Activated CD4-positive, alpha-beta T cell treated with anti-CD3 and anti-CD28 coated beads for 36 hours (primary cell): Measurements from ENCODE around the gene VSIG10. TPM values are rescaled to one million over a fixed set of nuclear protein-coding genes. Genes with fewer than 3 reads are reported as not detected.

Experiments used
- ATAC-seq: fragments of 200-7000 bp; cut with Tn5 transposase; one replicate; pipeline ENCODE4 v1.10.0; 2021; ENCODE audit warnings: mild to moderate bottlenecking, moderate library complexity
- CTCF ChIA-PET: fragments of 350-600 bp; sonication (Branson Sonifier 250); formaldehyde crosslinking; loops from one replicate; lab custom pipeline; 2021; ENCODE audit warnings: antibody characterized with exemption; lab: Charles Lee
- POLR2A ChIA-PET: fragments of 350-600 bp; sonication (Branson Sonifier 250); formaldehyde crosslinking; loops from one replicate; lab custom pipeline; 2021; ENCODE audit warnings: antibody characterized with exemption, inconsistent platforms; lab: Charles Lee
- DNase-seq: peaks from one replicate; pipeline ENCODE4 v3.0.0-alpha.2; 2020
- H3K27ac Mint-ChIP-seq: one replicate; pipeline ENCODE4 v1.8.0; 2021; ENCODE audit warnings: mixed read lengths
- H3K27me3 Mint-ChIP-seq: one replicate; pipeline ENCODE4 v1.8.0; 2021; ENCODE audit warnings: mixed read lengths
- H3K36me3 Mint-ChIP-seq: one replicate; pipeline ENCODE4 v1.8.0; 2021; ENCODE audit warnings: low read depth, mixed read lengths
- H3K4me1 Mint-ChIP-seq: one replicate; pipeline ENCODE4 v1.8.0; 2021; ENCODE audit warnings: mixed read lengths
- H3K4me3 Mint-ChIP-seq: one replicate; pipeline ENCODE4 v1.8.0; 2021; ENCODE audit warnings: mild to moderate bottlenecking, moderate library complexity, mixed read lengths
- H3K9me3 Mint-ChIP-seq: one replicate; pipeline ENCODE4 v1.8.0; 2021; ENCODE audit warnings: low read depth, mixed read lengths
- intact Hi-C, 2 experiments: fragments of 100-400 bp; cut with DNase I in 1 of 2; cut with micrococcal nuclease in 1 of 2; formaldehyde crosslinking; loops; one replicate each; pipeline versions ENCODE4 v1.14.2 to v1.15.1; 2022 to 2024; cut with DNase I, micrococcal nuclease
- total RNA-seq, 2 experiments: library from RNA; stranded (reverse); gene quantifications; one replicate each; pipeline ENCODE4 v1.2.3, GENCODE V29; 2021

The VSIG10 gene
- total RNA-seq, 2 experiments from 2014 or later = 6.5 to 8.2 TPM

DNA sequence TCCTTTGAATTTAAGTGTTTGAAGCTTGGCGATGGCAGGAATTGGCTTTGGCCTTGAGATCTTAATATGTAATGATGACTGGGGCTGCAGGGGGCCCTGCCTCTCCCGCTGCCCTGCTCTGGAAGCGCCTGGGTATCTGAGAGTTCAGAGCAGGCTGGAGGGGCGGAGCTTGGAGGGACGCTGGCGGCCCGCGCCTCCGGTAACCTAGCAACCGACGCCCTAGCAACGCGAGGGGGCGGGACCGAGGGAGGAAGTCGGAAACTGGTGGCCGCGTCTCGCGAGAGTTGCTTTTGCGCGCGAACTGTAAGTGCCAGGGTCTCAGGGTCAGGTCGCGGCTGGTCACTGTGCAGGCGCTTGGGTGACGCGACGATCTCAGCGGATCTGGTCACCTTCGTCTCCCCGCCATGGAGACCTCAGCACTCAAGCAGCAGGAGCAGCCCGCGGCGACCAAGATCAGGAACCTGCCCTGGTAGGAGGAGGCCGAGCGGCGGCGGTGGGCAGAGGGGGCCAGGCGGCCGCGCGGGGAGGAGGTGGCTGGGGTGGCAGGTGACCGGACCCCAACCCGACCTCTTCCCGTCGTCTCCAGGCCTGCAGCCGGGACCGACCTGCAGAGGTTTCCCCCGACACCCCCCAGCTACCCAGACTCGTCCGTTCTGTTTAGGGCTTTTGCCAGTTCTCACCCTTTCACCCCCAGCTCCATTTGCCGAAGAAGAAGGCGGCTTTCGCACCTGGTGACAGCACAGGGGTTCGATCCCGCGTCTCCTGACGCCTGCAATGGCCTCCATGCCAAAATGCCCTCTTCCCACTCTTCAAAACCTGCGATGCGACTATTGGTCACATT, 87.2 kb downstream of the VSIG10 start, which contains the start of gene RFC5:
Gene RFC5 (plus strand): TSS at position 280 of the 841 bp plus-strand sequence. CDS start 125 bp downstream, at position 405.
- intact Hi-C loops = loop anchor here (1.0 to 5.0 kb wide), 13 partner anchors 19 to 1650 kb away; partner anchors contain the start of genes WSB2 (in 2 of the 2), FBXO21 (in 1 of the 2), KSR2 (in 1 of the 2) and PEBP1 (in 1 of the 2)
- H3K4me3 Mint-ChIP-seq = peak within 1 kb of the TSS; percentile 97
- no peaks in the 10 kb centered on the region for H3K27me3 Mint-ChIP-seq
- ChIA-PET POLR2A (interaction anchor here (0.5 to 2.2 kb wide), 9 partner anchors 10 to 361 kb away, joined by 3 to 10 read pairs (median 4); no protein-coding TSS in a partner anchor), CTCF (interaction anchor here (0.6 to 2.1 kb wide), 13 partner anchors 18 to 820 kb away, joined by 3 to 9 read pairs (median 4); partner anchors contain the start of genes PEBP1, SUDS3 and WSB2)
- H3K9me3 Mint-ChIP-seq = no peaks in the 10 kb centered on the region
- peaks cover 33% of the 10 kb centered on the region for H3K36me3 Mint-ChIP-seq
- peak within 1 kb of the TSS; percentile 90 for H3K27ac Mint-ChIP-seq
- peak; percentile 99 for DNase-seq
- H3K4me1 Mint-ChIP-seq = peaks cover 15% of the 10 kb centered on the region
- peak; percentile 98 for ATAC-seq

GRCh38 chr12:118015944-118016343, 87.9 kb downstream of the VSIG10 start:
- H3K27ac Mint-ChIP-seq = no peak overlapping the region
- intact Hi-C loops = loop anchor here (1.0 to 5.0 kb wide), 13 partner anchors 19 to 1651 kb away; partner anchors contain the start of genes WSB2 (in 2 of the 2), FBXO21 (in 1 of the 2), KSR2 (in 1 of the 2) and PEBP1 (in 1 of the 2)
- DNase-seq (no peak), ATAC-seq (no peak)
- POLR2A ChIA-PET = interaction anchor here (0.7 to 2.2 kb wide), 4 partner anchors 11 to 18 kb away, joined by 3 to 10 read pairs (median 4); no protein-coding TSS in a partner anchor
- H3K36me3 Mint-ChIP-seq = peaks cover 28% of the 10 kb centered on the region
- CTCF ChIA-PET = interaction anchor here (0.6 to 2.1 kb wide), 9 partner anchors 19 to 819 kb away, joined by 3 to 9 read pairs (median 4); partner anchors contain the start of genes PEBP1, SUDS3 and WSB2
- peak overlapping the region; percentile 97 for H3K4me3 Mint-ChIP-seq
- H3K27me3 Mint-ChIP-seq = no peaks in the 10 kb centered on the region
- H3K4me1 Mint-ChIP-seq = peaks cover 15% of the 10 kb centered on the region
- H3K9me3 Mint-ChIP-seq = no peaks in the 10 kb centered on the region

- Mint-ChIP-seq H3K27me3 (no peaks in the 10 kb centered on the region), H3K4me1 (peaks cover 15% of the 10 kb centered on the region), H3K36me3 (peaks cover 23% of the 10 kb centered on the region), H3K4me3 (no peak overlapping the region), H3K27ac (no peak overlapping the region), H3K9me3 (no peaks in the 10 kb centered on the region)
- ChIA-PET CTCF (no interaction called here), POLR2A (no interaction called here)
- DNase-seq (no peak), ATAC-seq (no peak)
- intact Hi-C loops = loop anchor here in 1 of 2 experiments (5.0 kb wide), 1 partner anchor 1278 kb away; the partner anchor contains the start of genes RNFT2 and SPRING1
Observed at GRCh38 chr12:118015306-118015705, 88.5 kb downstream of the VSIG10 start.

Other genes with a start within 250 kb of the VSIG10 start
- gene KSR2, start 135.0 kb downstream of the VSIG10 start, total RNA-seq = under 1 TPM; 0.14 to 0.16 TPM
- 10 to 100 TPM; 63.0 to 78.9 TPM for gene RFC5, start 87.3 kb downstream of the VSIG10 start, total RNA-seq
- 10 to 100 TPM; 57.7 to 58.2 TPM for gene WSB2, start 42.8 kb downstream of the VSIG10 start, total RNA-seq
- 100 to 1,000 TPM; 117 to 134 TPM for gene PEBP1, start 32.1 kb upstream of the VSIG10 start, total RNA-seq